AG08395 (cell line): ENCODE data around the gene NHP2.
A peak's percentile ranks its signal among the peaks of the same experiment; 100 is the strongest.

Source experiments
- DNase-seq: peaks from one replicate; pipeline ENCODE4 v3.0.0; 2012; ENCODE audit warnings: mixed read lengths, low spot score

The NHP2 gene

GRCh38 chr5:178174456-178174855, 20.8 kb upstream of the NHP2 start:
- DNase-seq, result no peak

GRCh38 chr5:178170455-178170854, 16.8 kb upstream of the NHP2 start:
- no peak for DNase-seq

GRCh38 chr5:178165581-178165980, 11.9 kb upstream of the NHP2 start:
- DNase-seq, result no peak

- peak; percentile 90 for DNase-seq
Observed at GRCh38 chr5:178163772-178164735, 10.4 kb upstream of the NHP2 start.

GRCh38 chr5:178162481-178162880, 8.8 kb upstream of the NHP2 start:
- no peak for DNase-seq

DNA sequence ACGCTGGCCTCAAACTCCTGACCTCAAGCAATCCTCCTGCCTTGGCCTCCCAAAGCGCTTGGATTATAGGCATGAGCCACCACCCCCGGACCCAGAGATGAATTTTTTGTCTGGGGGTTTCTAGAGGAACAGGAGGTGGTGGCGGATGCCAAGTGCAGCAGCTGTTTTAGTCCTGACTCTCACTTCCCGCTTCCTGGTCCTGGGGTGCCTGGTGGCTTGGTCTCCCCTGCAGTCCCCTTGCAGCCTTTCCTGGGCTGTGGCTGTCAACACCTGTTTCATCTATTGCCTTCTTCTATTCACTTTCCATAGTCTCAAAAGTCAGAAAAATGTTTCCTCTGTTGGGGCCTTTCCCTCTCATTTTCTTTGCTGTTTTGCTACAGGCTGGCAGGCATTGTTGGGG, 6.5 kb upstream of the NHP2 start:
- no peak for DNase-seq

DNA sequence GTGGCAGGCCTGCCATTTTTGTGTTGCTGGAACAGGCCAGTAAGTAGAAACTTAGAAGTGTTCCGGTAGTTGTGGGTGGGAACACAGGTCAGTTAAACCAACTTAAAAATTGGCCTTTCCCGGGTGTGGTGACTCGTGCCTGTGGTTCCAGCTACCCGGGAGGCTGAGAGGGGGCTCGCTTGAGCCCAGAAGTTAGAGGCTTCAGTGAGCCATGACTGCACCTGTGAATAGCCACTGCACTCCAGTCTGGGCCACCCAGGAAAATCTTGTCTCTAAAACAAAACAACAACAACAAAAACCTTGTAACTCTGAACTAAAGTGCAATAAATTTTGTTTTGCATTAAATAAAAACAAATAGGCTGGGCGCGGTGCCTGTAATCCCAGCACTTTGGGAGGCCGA, 1.4 kb upstream of the NHP2 start:
- no peak for DNase-seq

- DNase-seq, result no peak
Observed at GRCh38 chr5:178152491-178153444, 917 bp downstream of the NHP2 start.

DNA sequence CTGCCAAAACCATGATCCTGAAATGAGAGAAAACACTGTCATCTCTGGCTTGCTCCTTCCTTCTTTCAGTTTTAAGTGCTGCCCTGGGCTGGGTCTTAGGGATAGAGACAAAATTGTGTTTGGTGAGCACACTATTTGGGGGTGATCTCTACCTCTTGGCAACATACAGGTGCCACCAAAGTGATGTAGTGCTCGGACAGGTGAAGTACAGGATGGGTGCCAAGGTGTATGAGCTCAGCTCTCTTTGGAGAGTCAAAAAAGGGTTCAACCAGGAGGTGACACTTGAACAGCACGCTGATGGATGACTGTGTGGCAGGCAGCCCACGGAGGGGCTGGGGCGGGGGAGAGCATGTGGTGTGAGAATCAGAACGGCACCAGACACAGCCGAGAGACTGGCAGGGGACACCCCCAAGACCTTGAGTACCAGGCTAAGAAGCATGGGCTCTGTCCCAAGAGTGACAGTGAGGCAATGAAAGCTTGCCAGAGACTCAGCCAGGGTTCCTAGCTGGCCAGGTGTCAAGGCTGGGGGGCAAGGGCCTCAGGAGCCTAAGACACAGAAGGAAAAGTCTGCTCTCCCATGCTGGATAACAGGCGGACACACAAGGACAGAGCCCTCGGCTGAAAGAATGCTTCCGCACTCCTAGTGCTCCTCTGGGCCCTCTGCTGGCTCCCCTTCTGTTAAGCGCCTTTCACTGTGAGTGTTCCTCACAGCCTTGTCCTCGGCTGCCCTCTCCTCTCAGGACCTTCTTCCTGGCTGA, 2.5 kb downstream of the NHP2 start:
- DNase-seq, result no peak

DNA sequence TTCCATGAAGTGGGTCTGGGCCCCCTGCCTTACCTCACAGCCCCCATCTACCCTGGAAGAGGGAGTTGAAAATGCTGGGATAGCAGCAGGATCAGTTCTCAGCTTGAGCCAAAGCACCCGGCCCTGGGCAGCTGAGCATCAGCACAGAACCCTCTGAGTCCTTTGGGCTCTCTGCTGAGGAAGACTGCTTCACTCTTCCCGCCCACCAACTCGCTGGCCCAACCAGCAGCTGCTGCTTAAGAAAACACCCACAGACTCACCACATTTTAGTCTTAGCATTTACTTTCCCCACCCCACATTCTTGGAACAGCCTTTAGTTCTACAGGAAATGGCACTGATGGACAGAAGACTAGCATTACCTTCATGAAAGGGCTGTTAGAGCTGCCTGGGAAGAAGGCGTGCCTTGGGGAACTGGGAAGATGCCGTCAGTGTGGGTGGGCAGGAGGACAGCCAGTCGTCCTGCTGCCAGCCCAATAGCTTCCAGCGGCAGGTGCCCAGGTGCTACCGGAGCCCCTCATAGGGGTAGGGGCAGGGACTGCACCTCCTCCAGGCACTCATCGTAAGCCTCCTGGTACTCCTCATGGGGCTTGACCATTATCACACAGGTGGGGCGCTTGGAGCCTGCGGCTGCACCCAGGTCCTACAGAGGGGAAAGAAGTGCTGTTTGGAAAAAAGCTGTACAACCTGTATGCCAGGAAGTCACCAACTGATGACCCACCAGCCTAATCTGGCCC, 4.3 kb downstream of the NHP2 start:
- no peak for DNase-seq

GRCh38 chr5:178147406-178147805, 6.3 kb downstream of the NHP2 start:
- no peak for DNase-seq

GRCh38 chr5:178145965-178146820, 7.5 kb downstream of the NHP2 start:
- peak; percentile 50 for DNase-seq

GRCh38 chr5:178143901-178144300, 9.8 kb downstream of the NHP2 start:
- DNase-seq, result no peak

- no peak for DNase-seq
Observed at GRCh38 chr5:178143246-178143645, 10.4 kb downstream of the NHP2 start.

DNA sequence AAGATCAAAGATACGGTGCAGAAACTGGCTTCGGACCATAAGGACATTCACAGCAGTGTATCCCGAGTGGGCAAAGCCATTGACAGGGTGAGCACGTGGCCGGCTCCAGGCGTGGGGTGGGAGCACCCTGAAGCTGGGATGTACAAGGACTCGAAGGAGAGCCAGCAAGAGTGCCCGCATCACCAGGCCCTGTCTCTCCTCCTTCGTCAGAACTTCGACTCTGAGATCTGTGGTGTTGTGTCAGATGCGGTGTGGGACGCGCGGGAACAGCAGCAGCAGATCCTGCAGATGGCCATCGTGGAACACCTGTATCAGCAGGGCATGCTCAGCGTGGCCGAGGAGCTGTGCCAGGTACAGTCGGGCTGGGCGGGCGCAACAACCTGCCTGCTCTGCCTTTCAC, 11.0 kb downstream of the NHP2 start:
- no peak for DNase-seq

DNA sequence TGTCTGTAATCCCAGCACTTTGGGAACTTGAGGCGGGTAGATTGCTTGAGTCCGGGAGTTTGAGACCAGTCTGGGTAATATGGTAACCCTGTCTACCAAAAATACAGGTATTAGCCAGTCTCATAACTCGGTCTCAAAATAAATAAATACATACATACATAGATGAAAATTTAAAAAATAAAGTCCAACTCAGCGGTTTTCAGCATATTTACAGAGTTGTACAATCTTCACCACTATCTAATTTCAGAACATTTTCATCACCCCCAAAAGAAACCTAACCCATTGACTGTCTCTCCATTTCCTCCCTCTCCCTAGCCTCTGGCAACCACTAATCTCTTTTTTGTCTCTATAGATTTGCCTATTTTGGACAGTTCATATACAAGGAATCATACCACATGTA, 12.1 kb downstream of the NHP2 start:
- DNase-seq, result no peak

GRCh38 chr5:178137991-178138390, 15.7 kb downstream of the NHP2 start:
- DNase-seq, result no peak

- DNase-seq, result no peak
Observed at GRCh38 chr5:178136990-178137389, 16.7 kb downstream of the NHP2 start.

GRCh38 chr5:178131446-178131996, 22.2 kb downstream of the NHP2 start:
- no peak for DNase-seq
